Endothelial cell of umbilical vein (primary cell): Measurements from ENCODE around the gene KRT86. TPM values are rescaled to one million over a fixed set of nuclear protein-coding genes. Genes with fewer than 3 reads are reported as not detected.

Experiments used
- BruUV-seq: library from RNA; stranded (reverse); fragments of 400-500 nt; replicated peaks from 2 replicates; lab custom pipeline; 2021; lab: Mats Ljungman, UMichigan
- CTCF ChIA-PET: fragments of 300-600, 350-600 bp; sonication (Branson Sonifier 250); formaldehyde crosslinking; loops from one replicate; lab custom pipeline; 2021; ENCODE audit warnings: antibody characterized with exemption, inconsistent platforms; lab: Charles Lee
- POLR2A ChIA-PET: fragments of 300-600, 350-600 bp; sonication (Branson Sonifier 250); formaldehyde crosslinking; loops from one replicate; lab custom pipeline; 2021; ENCODE audit warnings: antibody characterized with exemption, inconsistent platforms; lab: Charles Lee
- DNase-seq: peaks from one replicate; pipeline ENCODE4 v3.0.0-alpha.2; 2011; ENCODE audit warnings: low read depth, low spot score
- FAIRE-seq: peaks from 2 replicates; lab custom pipeline; 2011; peaks lifted over from hg19 to GRCh38; lab: Jason Lieb, UNC
- H2AFZ ChIP-seq: 2 replicates; pipeline ENCODE4 v1.6.0; 2012; ENCODE audit warnings: low read depth, low read length, control low read depth, inconsistent platforms
- H3K27ac ChIP-seq: 2 replicates; pipeline ENCODE4 v1.5.1; 2011; ENCODE audit warnings: low read depth, mild to moderate bottlenecking, control low read depth, low read length, moderate library complexity; ENCODE audit not compliant: insufficient read depth
- H3K27me3 ChIP-seq, 2 experiments: 2 replicates each; pipeline versions ENCODE4 v1.6.0 to v1.6.1; 2011; ENCODE audit warnings: low read length in 2 of 2, mixed read lengths in 1 of 2; ENCODE audit not compliant: control insufficient read depth in 2 of 2, insufficient read depth in 2 of 2
- H3K36me3 ChIP-seq, 2 experiments: 2 replicates in 1 of 2; 3 replicates in 1 of 2; pipeline ENCODE4 v1.5.1; 2011; ENCODE audit warnings: low read length in 2 of 2, mild to moderate bottlenecking in 1 of 2, moderate library complexity in 1 of 2; ENCODE audit not compliant: control insufficient read depth in 2 of 2, insufficient read depth in 2 of 2; ENCODE audit errors: extremely low read depth in 1 of 2
- H3K4me1 ChIP-seq: 3 replicates; pipeline ENCODE4 v1.5.1; 2011; ENCODE audit warnings: mild to moderate bottlenecking, low read length; ENCODE audit not compliant: control insufficient read depth, insufficient read depth; ENCODE audit errors: extremely low read depth
- H3K4me2 ChIP-seq: 2 replicates; pipeline ENCODE4 v1.6.1; 2011; ENCODE audit warnings: low read length, control low read depth, mixed read lengths; ENCODE audit not compliant: insufficient read depth
- H3K4me3 ChIP-seq, 3 experiments: fragments of 200-600 bp in 1 of 3; sonication (generic), shearing (Covaris generic) in 1 of 3; replicated peaks in 1 of 3; 2 replicates each; pipeline ENCODE4 v1.5.1; 2011 to 2016; ENCODE audit warnings: control low read depth in 3 of 3, low read length in 3 of 3, mild to moderate bottlenecking in 2 of 3, inconsistent platforms in 1 of 3, low read depth in 1 of 3, moderate library complexity in 1 of 3; ENCODE audit not compliant: insufficient read depth in 1 of 3
- H3K79me2 ChIP-seq: 2 replicates; pipeline ENCODE4 v1.6.0; 2012; ENCODE audit warnings: low read length, inconsistent platforms; ENCODE audit not compliant: control insufficient read depth, insufficient read depth
- H3K9ac ChIP-seq: replicated peaks from 2 replicates; pipeline ENCODE3; 2011; ENCODE audit warnings: low read length, control low read depth; ENCODE audit not compliant: insufficient read depth; ENCODE audit errors: extremely low read depth
- H3K9me1 ChIP-seq: replicated peaks from 3 replicates; pipeline ENCODE4 v1.6.0; 2011; ENCODE audit warnings: mild to moderate bottlenecking, low read length; ENCODE audit not compliant: control insufficient read depth, insufficient read depth; ENCODE audit errors: extremely low read depth
- H3K9me3 ChIP-seq: replicated peaks from 2 replicates; pipeline ENCODE4 v1.5.1; 2012; ENCODE audit warnings: low read length, inconsistent platforms; ENCODE audit not compliant: control insufficient read depth, insufficient read depth
- H4K20me1 ChIP-seq: replicated peaks from 2 replicates; pipeline ENCODE3; 2011; ENCODE audit warnings: mild to moderate bottlenecking, low read length; ENCODE audit not compliant: control insufficient read depth, insufficient read depth; ENCODE audit errors: extremely low read depth
- FOS ChIP-seq: IDR thresholded peaks from 2 replicates; pipeline ENCODE4 v1.6.1; 2011; ENCODE audit warnings: mild to moderate bottlenecking, low read length, moderate library complexity, borderline replicate concordance; ENCODE audit not compliant: insufficient read depth
- dilution Hi-C: fragments of 300-500 bp; cut with MboI; formaldehyde crosslinking; loops from one replicate; pipeline ENCODE4 v1.15.0; 2019; ENCODE audit warnings: low sequenced_read_pairs; ENCODE audit not compliant: extremely low pct_ligation_motif_present
- intact Hi-C: fragments of 100-400 bp; cut with micrococcal nuclease; formaldehyde crosslinking; loops from one replicate; pipeline ENCODE4 v1.10.0; 2022
- polyA plus RNA-seq, 4 experiments: library from polyadenylated mRNA; depleted of rRNA in 3 of 4; stranded (reverse) in 3 of 4; unstranded in 1 of 4; fragments of >200 nt; gene quantifications; 2 replicates each; pipeline versions ENCODE4 v1.2.1 to v1.2.3, GENCODE V29; 2011 to 2012; ENCODE audit warnings: missing spikeins in 1 of 4
- total RNA-seq: library from RNA; stranded (reverse); gene quantifications from 2 replicates; pipeline ENCODE4 v1.2.3, GENCODE V29; 2021

KRT86 gene
- total and polyA plus RNA-seq, 2 donors (not counting 3 experiments of a cell fraction or from before 2014, with no cell fraction given), result not detected

DNA sequence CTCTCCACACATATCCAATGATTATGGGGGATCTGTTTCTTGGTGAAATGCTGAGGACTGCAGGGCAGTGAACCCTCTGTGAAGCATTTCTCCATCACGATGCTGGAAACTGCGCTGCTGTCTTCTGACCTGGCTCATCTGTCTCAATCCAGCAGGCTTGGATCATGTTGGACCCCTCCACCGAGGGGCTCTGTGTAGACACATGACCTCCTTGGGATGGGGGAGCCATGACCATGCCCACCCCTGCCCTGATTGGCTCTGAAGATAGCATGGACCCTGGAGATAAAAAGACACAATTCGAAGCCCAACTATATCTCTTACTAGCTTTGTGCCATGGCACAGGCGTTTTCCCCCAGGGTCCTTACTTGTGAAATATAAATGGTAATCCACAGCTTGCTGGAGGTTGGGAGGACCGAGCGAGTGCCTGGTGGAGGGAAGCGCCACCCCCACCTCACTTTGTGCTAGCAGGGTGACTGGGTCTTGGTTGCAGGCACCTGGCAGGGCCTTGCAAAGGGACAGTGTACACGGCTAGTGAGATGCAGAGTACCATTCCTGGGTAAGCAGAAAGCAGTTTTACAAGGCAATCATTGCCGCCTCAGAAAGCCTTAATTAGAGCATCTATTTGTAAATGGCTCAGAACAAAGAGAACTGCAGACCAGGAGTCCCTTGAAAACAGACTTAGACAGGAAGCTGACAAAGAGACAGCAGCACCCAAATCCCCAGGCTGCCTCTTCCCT, 49.1 kb downstream of the KRT86 start:
- intact Hi-C loops, result no loop called here
- no peak for TF ChIP-seq FOS
- Histone ChIP-seq H3K9ac (no peak overlapping the region), H3K4me3 (no peak overlapping the region), H3K27me3 (peaks cover 50 to 52% of the 10 kb centered on the region in 2 experiments), H3K4me1 (no peaks in the 10 kb centered on the region), H4K20me1 (no peaks in the 10 kb centered on the region), H3K4me2 (no peak overlapping the region), H3K9me3 (no peaks in the 10 kb centered on the region), H3K9me1 (no peaks in the 10 kb centered on the region), H3K36me3 (no peaks in the 10 kb centered on the region), H3K27ac (no peak overlapping the region), H3K79me2 (no peaks in the 10 kb centered on the region), H2AFZ (no peak overlapping the region)
- dilution Hi-C loops, result no loop called here
- CTCF ChIA-PET, result interaction anchor here (1.7 to 6.1 kb wide), 2 partner anchors 12 to 166 kb away, joined by 4 to 87 read pairs; no protein-coding TSS in a partner anchor
- no TSS peak for BruUV-seq
- FAIRE-seq (no peak), DNase-seq (no peak)
- POLR2A ChIA-PET, result no interaction called here

DNA sequence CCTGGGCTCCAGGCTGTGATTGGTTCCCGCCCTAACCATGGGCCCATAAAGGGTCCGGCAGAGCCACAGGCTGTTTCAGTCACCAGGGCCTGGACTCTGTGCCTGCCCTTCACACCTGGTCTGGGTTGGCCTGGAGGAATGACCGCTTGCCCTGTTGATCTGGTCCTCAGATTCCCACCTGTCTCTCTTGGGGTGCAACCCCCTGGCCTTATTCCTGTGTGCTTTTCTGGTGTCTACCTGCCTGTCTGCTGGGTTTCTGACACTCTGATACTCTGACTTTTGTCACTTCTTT, 49.7 kb downstream of the KRT86 start:
- H2AFZ ChIP-seq, result no peak overlapping the region
- peaks cover 52% of the 10 kb centered on the region in 2 experiments for H3K27me3 ChIP-seq
- no peaks in the 10 kb centered on the region for H3K36me3 ChIP-seq
- CTCF ChIA-PET, result interaction anchor here (1.6 to 6.1 kb wide), 3 partner anchors 8 to 166 kb away, joined by 4 to 87 read pairs (median 5); no protein-coding TSS in a partner anchor
- no peak for TF ChIP-seq FOS
- H3K4me1 ChIP-seq, result no peaks in the 10 kb centered on the region
- no peaks in the 10 kb centered on the region for H3K79me2 ChIP-seq
- no peak overlapping the region for H3K27ac ChIP-seq
- no peaks in the 10 kb centered on the region for H4K20me1 ChIP-seq
- POLR2A ChIA-PET, result no interaction called here
- no peak overlapping the region for H3K9ac ChIP-seq
- intact Hi-C loops, result no loop called here
- no peak overlapping the region for H3K4me2 ChIP-seq
- no peak for DNase-seq
- H3K4me3 ChIP-seq, result no peak overlapping the region
- no TSS peak for BruUV-seq
- no peak for FAIRE-seq
- H3K9me3 ChIP-seq, result no peaks in the 10 kb centered on the region
- dilution Hi-C loops, result no loop called here
- no peaks in the 10 kb centered on the region for H3K9me1 ChIP-seq
